ENCODE measurements around the gene HEMK1. TPM values are rescaled to one million over a fixed set of nuclear protein-coding genes. Genes with fewer than 3 reads are reported as not detected.

Gene HEMK1
- total RNA-seq, 4 donors from 2014 or later = 4.8 to 8.3 (median 6.7) TPM

DNA sequence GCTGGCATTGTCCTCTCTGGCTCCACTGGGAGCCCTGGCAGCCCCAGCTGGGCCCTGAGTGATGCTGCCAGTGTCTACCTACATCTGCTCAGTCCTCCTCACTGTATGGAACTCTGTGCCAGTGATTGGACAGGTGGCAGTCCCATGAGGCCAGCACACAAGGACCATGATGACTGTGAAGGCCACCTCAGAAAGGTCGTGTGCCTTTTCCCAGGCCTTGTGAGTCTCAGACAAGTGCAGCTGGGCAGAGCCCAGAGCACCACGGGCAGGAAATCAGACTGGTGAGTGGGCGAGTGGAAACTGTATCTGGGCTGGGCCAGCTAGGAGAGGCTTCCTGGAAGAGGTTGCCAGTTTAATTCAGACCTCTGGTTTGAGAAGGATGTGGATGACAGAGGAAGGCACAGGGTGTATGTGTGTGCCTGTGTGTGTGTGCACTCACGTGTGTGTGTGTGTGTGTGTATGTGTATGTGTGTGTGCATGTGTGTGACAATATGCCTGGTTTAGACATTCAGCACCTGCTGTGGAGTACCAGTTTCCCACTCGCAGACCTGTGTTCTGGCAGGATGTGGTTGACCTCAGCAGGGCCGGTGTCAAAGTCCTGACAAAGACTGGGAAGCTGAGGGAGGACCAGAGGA is 54.6 kb downstream of the HEMK1 start:
- TF ChIP-seq, protein P1, sequence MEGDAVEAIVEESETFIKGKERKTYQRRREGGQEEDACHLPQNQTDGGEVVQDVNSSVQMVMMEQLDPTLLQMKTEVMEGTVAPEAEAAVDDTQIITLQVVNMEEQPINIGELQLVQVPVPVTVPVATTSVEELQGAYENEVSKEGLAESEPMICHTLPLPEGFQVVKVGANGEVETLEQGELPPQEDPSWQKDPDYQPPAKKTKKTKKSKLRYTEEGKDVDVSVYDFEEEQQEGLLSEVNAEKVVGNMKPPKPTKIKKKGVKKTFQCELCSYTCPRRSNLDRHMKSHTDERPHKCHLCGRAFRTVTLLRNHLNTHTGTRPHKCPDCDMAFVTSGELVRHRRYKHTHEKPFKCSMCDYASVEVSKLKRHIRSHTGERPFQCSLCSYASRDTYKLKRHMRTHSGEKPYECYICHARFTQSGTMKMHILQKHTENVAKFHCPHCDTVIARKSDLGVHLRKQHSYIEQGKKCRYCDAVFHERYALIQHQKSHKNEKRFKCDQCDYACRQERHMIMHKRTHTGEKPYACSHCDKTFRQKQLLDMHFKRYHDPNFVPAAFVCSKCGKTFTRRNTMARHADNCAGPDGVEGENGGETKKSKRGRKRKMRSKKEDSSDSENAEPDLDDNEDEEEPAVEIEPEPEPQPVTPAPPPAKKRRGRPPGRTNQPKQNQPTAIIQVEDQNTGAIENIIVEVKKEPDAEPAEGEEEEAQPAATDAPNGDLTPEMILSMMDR (IDR thresholded peaks at IDR 0.05) = no peak
- ATAC-seq (ENCODE audit: low FRiP score) = peak; percentile 10
- DNase-seq (ENCODE audit: low spot score) = no peak

DNA sequence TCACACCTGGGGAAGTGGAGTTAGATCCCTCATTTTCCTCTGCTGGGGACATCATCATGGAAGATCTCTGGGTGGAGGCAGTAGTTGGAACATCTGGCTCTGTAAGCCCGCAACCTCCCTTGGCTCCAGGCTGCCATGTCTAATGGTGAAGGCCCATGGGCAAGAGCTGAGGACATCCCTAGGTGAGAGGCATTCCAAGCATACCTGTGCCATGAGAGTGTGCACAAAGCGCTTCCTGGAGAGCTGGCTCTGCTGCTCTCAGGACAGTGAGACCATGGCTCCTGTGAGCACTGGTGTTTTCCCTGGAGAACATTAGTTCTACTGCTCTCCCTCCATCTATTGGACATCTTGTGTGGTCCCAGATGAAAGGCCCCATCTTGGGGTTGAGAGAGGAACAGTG is 55.3 kb downstream of the HEMK1 start:
- TF ChIP-seq, protein P1 (IDR thresholded peaks at IDR 0.05) = no peak
- no peak for ATAC-seq (ENCODE audit: low FRiP score)
- no peak for DNase-seq (ENCODE audit: low spot score)

DNA sequence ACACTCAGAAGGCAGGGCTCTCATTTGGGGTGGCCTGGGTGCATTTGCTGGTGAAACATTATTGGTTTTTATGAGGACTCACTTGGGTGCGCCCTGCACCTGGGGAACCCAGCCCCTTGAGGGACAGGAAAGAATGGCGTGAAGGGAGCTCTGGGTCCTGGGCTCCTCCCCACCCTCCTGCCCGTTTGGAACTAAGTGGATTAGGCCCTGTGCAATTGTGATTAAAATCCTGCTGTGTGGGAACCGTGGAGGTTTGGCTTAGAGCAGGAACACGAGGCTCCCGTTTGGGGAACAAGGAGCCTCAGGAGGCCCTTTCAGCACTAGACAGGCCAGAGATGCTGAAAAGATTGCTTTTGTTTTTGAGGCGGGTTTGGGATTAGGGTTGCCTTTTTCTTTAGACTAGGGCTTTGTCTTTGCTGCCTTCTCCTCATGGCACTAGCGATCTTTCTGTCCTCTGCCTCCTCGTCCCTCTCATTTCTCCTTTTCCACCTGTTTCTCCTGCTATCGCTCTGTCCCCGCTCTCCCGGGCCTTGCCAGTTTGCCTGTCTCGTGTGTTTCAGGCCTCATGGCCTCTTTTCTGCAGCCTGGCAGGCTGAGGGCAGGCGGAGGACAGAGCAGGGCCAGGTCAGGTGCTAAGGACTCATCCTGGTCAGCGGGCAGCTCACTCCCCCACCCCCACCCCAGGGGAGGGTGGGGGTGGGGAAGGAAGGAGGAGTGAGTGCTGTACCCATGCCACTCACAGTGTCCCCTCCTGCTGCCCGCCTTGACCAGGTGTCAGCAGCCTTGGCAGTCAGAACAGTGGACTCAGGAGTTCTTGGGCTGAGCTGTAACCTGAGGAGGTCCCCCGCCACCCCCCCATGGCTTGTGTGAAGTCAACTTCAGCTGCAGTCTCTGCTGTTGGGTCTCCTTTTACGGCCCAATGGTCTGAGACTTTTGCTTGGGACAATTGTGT is 56.2 kb downstream of the HEMK1 start:
- ATAC-seq (ENCODE audit: low FRiP score) (no peak), DNase-seq (ENCODE audit: low spot score) (no peak)
- TF ChIP-seq, protein P1 (IDR thresholded peaks at IDR 0.05) = no peak

DNA sequence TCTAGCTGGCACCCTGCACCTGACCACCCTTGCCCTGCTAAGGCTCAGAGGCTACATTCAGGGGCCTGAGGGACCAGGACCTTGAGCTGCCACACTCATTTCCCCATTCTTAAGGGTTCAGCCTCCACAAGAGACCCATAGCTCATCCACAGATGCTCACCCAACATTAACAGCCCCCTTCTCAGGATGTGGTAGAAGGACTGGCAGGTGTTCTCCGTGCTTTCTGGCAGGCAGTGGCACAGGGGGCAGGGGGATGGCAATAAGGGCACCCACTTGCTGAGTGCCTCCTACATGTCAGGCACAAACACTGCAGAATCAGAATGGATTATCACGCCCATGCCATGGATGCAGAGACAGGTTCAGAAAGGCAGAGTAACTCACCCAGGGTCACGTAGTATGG is 57.1 kb downstream of the HEMK1 start:
- DNase-seq (ENCODE audit: low spot score) (no peak), ATAC-seq (ENCODE audit: low FRiP score) (no peak)
- TF ChIP-seq, protein P1 (IDR thresholded peaks at IDR 0.05) = no peak

DNA sequence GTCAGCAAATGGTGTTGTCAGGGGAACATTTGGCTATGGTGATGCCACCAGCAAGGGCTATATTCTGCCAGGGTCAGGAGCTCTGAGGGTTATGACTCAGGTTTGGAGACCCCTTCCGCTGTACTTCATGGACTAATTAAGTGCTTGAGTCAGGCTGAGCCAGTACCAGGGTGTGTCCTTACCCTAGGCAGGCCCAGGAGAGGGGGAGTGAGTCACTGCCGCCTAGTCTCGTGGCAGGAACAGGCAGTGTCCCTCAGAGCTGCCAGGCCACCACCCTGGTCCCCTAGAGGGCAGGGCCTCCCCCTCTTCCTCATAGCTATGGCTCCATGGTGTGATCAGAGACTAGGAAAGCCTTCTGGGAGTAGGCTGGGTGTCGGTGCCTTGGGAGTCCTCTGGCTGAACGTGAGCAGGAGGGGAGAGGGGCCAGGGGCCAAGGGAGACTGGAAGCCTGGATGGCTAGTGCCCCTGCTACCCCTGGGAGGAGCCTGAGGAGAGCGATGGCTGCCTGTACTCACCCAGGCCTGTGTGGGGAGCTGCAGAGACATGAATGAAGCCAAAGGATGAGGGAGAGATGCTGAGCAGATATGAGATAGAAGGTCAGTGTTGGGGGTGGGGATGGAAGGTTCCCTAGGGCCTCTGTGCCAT is 58.2 kb downstream of the HEMK1 start:
- no peak for DNase-seq (ENCODE audit: low spot score)
- peak; percentile 31 for ATAC-seq (ENCODE audit: low FRiP score)
- TF ChIP-seq, protein P1 (IDR thresholded peaks at IDR 0.05) = no peak

DNA sequence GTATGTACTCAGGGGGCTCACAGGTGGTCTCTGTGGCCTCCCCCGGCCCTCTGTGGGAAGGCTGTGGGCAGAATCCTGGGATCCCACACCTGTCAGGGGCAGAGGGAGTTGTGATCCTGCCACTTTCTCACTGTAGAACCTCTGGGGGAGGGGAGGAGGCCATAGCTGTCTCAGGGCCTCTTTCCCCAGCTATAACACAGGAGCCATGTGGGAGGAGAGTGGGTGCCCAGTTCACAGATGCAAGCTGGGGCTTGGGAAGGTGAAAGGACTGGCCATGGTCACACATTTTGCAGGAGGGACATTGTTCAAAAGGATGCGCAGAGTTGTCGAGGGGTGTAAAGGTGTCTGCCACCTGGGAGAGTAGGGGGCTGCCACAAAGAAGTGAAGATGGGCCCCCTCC is 59.3 kb downstream of the HEMK1 start:
- ATAC-seq (ENCODE audit: low FRiP score) (no peak), DNase-seq (ENCODE audit: low spot score) (no peak)
- TF ChIP-seq, protein P1 (IDR thresholded peaks at IDR 0.05) = no peak

Measured in omental fat pad (tissue), 4 donors.